Jurkat, Clone E6-1 (cell line): ENCODE results near the gene CDH26.
"Not testable (repeated sequence)": the region's sequence is repeated elsewhere in the genome, so short reads cannot be mapped to it uniquely, and the experiment has no call there.

ENCODE experiments used
- DNase-seq: peaks from one replicate; pipeline ENCODE4 v3.0.0-alpha.2; 2011; ENCODE audit warnings: low read depth, low spot score
- H3K4me3 ChIP-seq: 2 replicates; pipeline ENCODE4 v1.5.1; 2011; ENCODE audit warnings: mild to moderate bottlenecking, low read length, control low read depth, moderate library complexity

CDH26 gene

GRCh38 chr20:60036346-60036745, 78.1 kb downstream of the CDH26 start:
- no peak for DNase-seq
- no peak overlapping the region for H3K4me3 ChIP-seq

- no peak for DNase-seq
- no peak overlapping the region for H3K4me3 ChIP-seq
Observed at GRCh38 chr20:60036746-60037499, 78.7 kb downstream of the CDH26 start.

DNA sequence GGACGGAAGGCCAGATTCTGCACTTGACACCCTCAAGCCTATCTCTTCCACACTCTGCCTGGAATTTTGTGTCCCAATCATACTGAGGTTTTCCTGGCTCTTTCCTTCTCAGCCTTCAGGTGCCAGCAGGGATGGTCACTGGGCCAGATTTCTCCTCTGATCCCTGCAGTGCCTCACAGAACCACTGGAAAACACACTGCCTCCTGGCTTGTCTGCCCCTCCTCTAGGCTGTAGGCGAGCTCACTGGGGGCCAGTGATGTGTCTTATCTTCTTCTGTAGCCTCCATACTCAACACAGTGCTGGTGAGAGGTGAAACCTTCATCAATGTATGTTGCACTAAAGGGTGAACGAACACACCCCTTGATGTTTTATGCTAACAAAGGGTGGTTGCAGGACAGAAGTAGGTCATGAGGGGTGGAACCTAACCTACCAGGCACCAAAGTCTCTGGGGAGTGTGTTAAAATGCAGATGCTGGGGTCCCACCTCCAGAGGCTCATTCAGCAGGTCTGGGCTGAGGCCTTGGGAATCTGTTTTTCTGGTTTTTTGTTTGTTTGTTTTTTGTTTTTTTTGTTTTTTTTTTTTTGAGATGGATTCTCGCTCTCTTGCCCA, 80.3 kb downstream of the CDH26 start:
- no peak overlapping the region for H3K4me3 ChIP-seq
- no peak for DNase-seq

- no peak for DNase-seq
- H3K4me3 ChIP-seq, result no peak overlapping the region
Observed at GRCh38 chr20:60039526-60039925, 81.3 kb downstream of the CDH26 start.

GRCh38 chr20:60040471-60041162, 82.4 kb downstream of the CDH26 start:
- DNase-seq, result no peak
- no peak overlapping the region for H3K4me3 ChIP-seq

DNA sequence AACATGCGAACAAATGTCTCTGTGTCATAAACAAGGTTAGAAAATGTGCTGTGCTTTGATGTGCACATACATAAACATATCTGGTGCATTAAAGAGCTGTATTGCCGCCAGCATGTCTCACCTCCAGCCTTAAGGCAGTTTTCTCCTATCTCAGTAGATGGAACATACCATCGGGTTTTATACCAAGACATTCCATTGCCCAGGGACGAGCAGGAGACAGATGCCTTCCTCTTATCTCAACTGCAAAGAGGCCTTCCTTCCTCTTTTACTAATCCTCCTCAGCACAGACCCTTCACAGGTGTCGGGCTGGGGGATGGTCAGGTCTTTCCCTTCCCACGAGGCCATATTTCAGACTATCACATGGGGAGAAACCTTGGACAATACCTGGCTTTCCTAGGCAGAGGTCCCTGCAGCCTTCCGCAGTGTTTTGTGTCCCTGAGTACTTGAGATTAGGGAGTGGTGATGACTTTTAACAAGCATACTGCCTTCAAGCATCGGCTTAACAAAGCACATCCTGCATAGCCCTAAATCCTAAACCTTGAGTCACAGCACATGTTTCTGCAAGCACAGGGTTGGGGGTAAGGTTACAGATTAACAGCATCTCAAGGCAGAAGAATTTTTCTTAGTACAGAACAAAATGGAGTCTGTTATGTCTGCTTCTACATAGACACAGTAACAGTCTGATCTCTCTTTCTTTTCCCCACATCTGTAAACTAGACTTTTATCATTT, 83.4 kb downstream of the CDH26 start:
- not testable (repeated sequence) for DNase-seq

DNA sequence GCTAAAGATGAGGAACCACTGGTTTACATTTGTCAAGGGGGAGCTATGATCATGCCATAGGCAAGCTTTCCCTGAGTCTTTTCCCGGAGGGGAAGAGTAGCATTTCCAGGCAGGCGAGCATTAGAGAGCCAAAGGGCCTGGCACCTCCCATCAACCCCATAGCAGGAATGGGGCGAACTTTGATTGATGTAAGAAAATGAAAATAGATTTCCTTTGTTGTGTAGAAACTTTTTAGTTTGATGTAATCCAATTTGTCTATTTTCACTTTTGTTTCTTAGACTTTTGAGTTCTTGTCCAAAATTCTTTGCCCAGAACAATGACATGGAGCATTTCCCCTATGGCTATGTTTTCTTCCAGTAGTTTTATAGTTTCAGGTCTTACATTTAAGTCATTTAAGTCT, 85.2 kb downstream of the CDH26 start:
- no peak overlapping the region for H3K4me3 ChIP-seq
- no peak for DNase-seq

More for the DNA sequence above, 83.4 kb downstream of the CDH26 start:
- not testable (repeated sequence) for H3K4me3 ChIP-seq

DNA sequence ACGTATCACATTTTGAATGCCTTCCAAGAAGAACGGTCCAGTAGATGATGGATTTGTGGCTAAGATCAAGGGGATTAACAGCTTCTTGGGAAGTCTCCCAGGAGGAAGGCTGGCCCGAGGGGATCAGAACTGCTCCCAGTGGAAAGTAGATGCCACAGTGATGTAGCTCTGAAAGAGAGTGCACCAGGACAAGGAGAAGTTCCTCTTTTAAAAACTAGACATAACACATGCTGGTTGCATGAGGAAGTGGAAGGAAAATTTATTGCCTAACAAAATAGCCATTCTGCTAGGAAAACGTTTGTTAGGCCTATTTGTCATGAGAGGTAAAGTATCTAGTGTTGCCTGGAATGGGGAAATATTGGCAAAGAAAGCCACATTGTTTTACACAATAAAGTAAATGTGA, 87.8 kb downstream of the CDH26 start:
- DNase-seq, result no peak
- no peak overlapping the region for H3K4me3 ChIP-seq

- H3K4me3 ChIP-seq, result no peak overlapping the region
- DNase-seq, result no peak
Observed at GRCh38 chr20:60046436-60046835, 88.2 kb downstream of the CDH26 start.

GRCh38 chr20:60046860-60047259, 88.6 kb downstream of the CDH26 start:
- DNase-seq, result no peak
- no peak overlapping the region for H3K4me3 ChIP-seq

DNA sequence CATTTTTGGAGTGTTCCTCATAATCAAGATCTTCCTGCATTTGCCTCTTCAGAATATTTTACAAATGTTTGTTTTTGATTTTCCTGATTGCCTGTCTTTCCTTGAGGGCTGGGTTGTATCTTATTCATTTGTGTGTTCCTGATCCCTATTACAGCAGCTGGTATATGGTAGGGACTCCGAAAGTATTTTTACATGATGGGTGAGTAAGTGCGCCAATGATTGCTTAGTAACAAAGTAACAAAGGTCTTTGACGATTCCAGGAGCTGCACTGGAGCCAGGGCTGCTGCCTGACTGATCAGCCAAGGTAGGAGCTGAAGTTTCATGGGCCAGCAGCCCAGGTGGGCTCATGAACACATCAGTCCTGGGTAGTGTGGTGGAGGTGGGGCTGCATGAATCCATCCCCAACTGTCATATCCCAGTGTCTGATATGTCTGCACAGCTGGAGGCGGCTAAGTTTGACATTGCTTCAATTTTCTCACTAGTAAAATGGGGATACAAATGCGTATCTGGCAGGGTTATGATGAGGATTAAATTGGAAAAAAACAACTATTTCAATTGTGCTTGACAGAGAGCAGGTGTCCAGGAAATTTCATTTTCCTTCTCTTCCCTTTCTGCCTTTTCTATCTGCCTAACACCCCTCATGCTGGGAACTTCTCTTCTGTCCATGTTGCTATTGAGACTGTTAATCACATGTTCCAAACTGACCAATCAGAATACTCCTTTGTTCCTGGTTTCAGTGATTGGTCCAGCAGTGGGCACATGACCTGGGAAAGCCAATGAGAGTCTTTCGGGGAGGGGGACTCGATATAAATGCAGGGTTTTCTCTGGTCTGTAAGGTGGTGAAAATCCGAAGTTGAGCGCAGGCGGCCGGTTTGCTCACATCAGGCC, 90.7 kb downstream of the CDH26 start:
- no peak overlapping the region for H3K4me3 ChIP-seq
- no peak for DNase-seq

- no peak for DNase-seq
- no peak overlapping the region for H3K4me3 ChIP-seq
Observed at GRCh38 chr20:60049601-60050000, 91.4 kb downstream of the CDH26 start.

DNA sequence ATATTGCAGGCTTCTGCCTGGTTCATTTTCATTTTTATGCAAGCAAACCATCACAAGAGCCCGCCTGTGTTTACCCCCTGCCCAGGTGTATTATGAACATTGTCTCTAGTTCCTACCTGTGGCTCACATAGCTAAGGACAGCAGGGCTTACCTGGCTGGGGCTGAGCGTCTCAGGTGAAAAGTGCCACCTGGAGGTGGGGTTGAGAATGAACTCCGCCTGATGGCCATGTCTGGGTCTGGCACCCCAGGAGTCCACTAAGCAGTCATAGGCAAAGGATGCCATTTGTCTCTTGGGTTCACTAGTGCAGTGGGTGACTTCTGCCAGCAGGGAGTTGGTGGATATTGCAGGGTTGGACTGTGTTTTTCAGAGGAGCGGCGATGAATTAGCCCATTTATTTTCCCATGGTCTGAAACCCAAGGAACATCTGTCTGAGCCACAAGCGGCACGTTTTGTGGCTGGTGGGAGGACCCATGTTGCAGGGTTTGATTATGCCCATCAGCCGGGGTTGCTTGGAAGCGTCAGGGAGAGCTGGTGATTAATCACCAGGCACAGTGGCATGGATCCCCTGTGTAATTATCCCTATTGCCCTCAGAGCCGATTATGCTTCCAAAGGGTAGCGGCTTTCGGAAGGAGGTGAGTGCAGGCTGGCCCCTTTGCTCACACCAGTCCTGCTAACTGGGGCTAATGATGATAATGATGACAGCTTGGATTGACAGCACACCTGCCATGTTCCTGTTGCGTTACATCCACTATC, 92.1 kb downstream of the CDH26 start:
- peak; percentile 27 for DNase-seq
- H3K4me3 ChIP-seq, result no peak overlapping the region

DNA sequence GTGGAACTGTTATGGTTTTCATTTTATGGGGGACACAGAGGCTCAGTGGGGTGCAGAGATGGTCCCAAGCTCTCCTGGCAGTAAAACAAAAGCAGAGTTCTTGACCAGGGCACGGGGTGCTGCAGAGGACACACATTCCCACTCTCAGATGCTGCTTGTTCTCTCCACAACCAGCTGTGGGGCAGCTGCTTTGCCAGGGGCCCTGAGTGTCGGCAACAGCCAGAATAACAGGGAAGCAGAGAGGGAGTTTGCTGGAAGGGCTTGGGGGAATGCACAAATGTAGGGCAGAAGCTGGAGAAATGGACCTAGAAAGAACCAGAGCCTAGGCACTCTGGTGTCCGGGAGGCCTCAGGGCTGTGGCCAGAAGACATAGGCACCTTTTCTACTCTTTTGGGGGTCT, 93.7 kb downstream of the CDH26 start:
- no peak for DNase-seq

DNA sequence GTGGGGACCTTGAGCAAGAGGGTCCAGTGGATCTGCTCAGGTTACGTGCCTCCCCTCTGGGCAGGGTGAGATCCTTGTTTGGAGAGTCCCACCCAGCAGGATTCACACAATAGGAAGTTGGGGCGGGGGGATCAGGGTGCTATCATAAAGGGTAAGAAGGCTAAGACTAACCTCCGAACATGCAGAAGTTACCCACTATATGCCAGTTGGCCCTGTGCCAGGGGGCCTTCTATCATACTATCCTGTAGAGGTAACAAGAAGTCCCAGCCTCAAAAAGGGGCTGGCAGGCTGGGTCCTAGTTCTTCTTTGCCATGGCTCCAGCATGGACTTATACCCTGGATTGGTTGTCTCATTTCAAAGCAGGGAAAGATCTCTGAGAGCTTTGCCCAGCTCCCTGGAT, 94.1 kb downstream of the CDH26 start:
- no peak overlapping the region for H3K4me3 ChIP-seq
- no peak for DNase-seq

More for the DNA sequence above, 93.7 kb downstream of the CDH26 start:
- H3K4me3 ChIP-seq, result no peak overlapping the region

- no peak overlapping the region for H3K4me3 ChIP-seq
- no peak for DNase-seq
Observed at GRCh38 chr20:60053125-60053817, 95.0 kb downstream of the CDH26 start.

DNA sequence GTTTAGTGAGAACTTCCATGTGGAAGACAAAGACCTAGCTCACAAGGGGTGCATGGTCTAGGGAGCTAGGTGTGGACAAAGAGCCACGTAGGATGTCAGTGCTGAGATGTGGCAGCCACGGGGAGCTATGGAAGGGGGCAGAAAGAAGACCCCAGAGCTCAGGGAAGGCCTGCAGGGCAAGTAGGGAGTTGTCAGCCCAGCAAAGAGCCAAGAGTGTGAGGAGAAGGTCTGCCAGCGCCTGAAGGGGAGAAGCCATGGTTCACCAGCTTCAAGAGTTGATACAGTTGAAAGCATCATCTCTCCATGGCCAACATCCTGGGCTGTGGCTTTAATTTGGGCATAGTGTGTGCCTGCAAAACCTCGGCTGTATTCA, 95.6 kb downstream of the CDH26 start:
- no peak overlapping the region for H3K4me3 ChIP-seq
- no peak for DNase-seq
